GM12878 (cell line): ENCODE data around the gene GALNS.

Experiments
- CHD4 ChIP-seq: fragments of 200-600 bp; sonication (generic); IDR thresholded peaks from 2 replicates; pipeline ENCODE4 v1.6.1; 2016; ENCODE audit warnings: mild to moderate bottlenecking
- LARP7 ChIP-seq: fragments of 450-650 bp; IDR thresholded peaks from 2 replicates; pipeline ENCODE4 v1.6.1; 2017; ENCODE audit warnings: mild to moderate bottlenecking
- MEF2A ChIP-seq: IDR thresholded peaks from 2 replicates; pipeline ENCODE4 v1.6.1; 2011; ENCODE audit warnings: low read depth, mild to moderate bottlenecking, low read length, moderate library complexity; ENCODE audit not compliant: insufficient read depth
- YY1 ChIP-seq: IDR thresholded peaks from 2 replicates; pipeline ENCODE4 v1.6.1; 2011; ENCODE audit warnings: low read depth, mild to moderate bottlenecking, low read length

DNA sequence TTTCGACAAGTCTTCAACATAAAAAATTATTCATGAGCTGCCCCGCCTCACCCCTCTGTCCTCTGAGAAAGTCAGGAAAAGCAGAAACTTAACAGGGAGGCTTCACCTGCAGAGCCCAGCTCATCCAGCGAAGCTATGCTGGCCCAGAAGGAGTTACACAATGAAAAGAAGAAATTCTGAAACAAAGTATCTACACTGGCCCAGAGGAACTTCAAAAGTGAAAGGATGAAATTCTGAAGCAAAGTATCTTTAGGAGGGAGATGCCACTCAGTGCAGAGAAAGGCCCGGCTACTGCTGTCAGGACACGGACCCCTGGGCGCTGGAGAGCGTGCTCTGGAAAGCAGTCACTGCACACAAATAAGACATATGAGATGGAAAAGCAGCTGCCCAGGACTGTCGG, 1.6 kb downstream of the GALNS start:
- TF ChIP-seq CHD4 (no peak), LARP7 (no peak), YY1 (no peak), MEF2A (no peak)
